Activated CD8-positive, alpha-beta memory T cell treated with anti-CD3 and anti-CD28 coated beads for 36 hours (primary cell): ENCODE data around the gene ZNF521. TPM values are rescaled to one million over a fixed set of nuclear protein-coding genes. Genes with fewer than 3 reads are reported as not detected.

Experiments used
- CTCF ChIA-PET: fragments of 350-600 bp; sonication (Branson Sonifier 250); formaldehyde crosslinking; loops from one replicate; lab custom pipeline; 2021; ENCODE audit warnings: antibody characterized with exemption; lab: Charles Lee
- POLR2A ChIA-PET: fragments of 350-600 bp; sonication (Branson Sonifier 250); formaldehyde crosslinking; loops from one replicate; lab custom pipeline; 2021; ENCODE audit warnings: antibody characterized with exemption; lab: Charles Lee
- total RNA-seq, 2 experiments: library from RNA; stranded (reverse); gene quantifications; one replicate each; pipeline ENCODE4 v1.2.3, GENCODE V29; 2021

The ZNF521 gene
- total RNA-seq, 2 experiments from 2014 or later: not detected

GRCh38 chr18:25186871-25187270 lies 165.1 kb downstream of the ZNF521 start:
- CTCF ChIA-PET: no interaction called here

GRCh38 chr18:25181993-25182392 lies 170.0 kb downstream of the ZNF521 start:
- ChIA-PET POLR2A (no interaction called here), CTCF (no interaction called here)

More at GRCh38 chr18:25186871-25187270, 165.1 kb downstream of the ZNF521 start:
- POLR2A ChIA-PET: no interaction called here

GRCh38 chr18:25181581-25181980 lies 170.4 kb downstream of the ZNF521 start:
- CTCF ChIA-PET: no interaction called here
- POLR2A ChIA-PET: no interaction called here

- POLR2A ChIA-PET: no interaction called here
- CTCF ChIA-PET: no interaction called here
These were observed 170.9 kb downstream of the ZNF521 start for GRCh38 chr18:25180973-25181548.

GRCh38 chr18:25177631-25178030 lies 174.3 kb downstream of the ZNF521 start:
- POLR2A ChIA-PET: no interaction called here
- CTCF ChIA-PET: no interaction called here

GRCh38 chr18:25176518-25177042 lies 175.4 kb downstream of the ZNF521 start:
- CTCF ChIA-PET: no interaction called here
- POLR2A ChIA-PET: no interaction called here

GRCh38 chr18:25175558-25176517 lies 176.1 kb downstream of the ZNF521 start:
- ChIA-PET POLR2A (no interaction called here), CTCF (no interaction called here)

- CTCF ChIA-PET: no interaction called here
- POLR2A ChIA-PET: no interaction called here
These were observed 177.6 kb downstream of the ZNF521 start for GRCh38 chr18:25174324-25174723.

GRCh38 chr18:25171334-25171733 lies 180.6 kb downstream of the ZNF521 start:
- ChIA-PET CTCF (no interaction called here), POLR2A (no interaction called here)

GRCh38 chr18:25170402-25170801 lies 181.6 kb downstream of the ZNF521 start:
- CTCF ChIA-PET: no interaction called here
- POLR2A ChIA-PET: no interaction called here

GRCh38 chr18:25169701-25170100 lies 182.3 kb downstream of the ZNF521 start:
- CTCF ChIA-PET: no interaction called here
- POLR2A ChIA-PET: no interaction called here

GRCh38 chr18:25167612-25168410 lies 184.2 kb downstream of the ZNF521 start:
- ChIA-PET POLR2A (no interaction called here), CTCF (no interaction called here)

- ChIA-PET POLR2A (no interaction called here), CTCF (no interaction called here)
These were observed 185.9 kb downstream of the ZNF521 start for GRCh38 chr18:25166113-25166512.

- ChIA-PET POLR2A (no interaction called here), CTCF (no interaction called here)
These were observed 186.8 kb downstream of the ZNF521 start for GRCh38 chr18:25164848-25165811.

GRCh38 chr18:25164211-25164847 lies 187.6 kb downstream of the ZNF521 start:
- ChIA-PET CTCF (no interaction called here), POLR2A (no interaction called here)

GRCh38 chr18:25153426-25153825 lies 198.5 kb downstream of the ZNF521 start:
- ChIA-PET CTCF (no interaction called here), POLR2A (no interaction called here)

- ChIA-PET CTCF (no interaction called here), POLR2A (no interaction called here)
These were observed 204.0 kb downstream of the ZNF521 start for GRCh38 chr18:25147877-25148488.

GRCh38 chr18:25146512-25146910 lies 205.5 kb downstream of the ZNF521 start:
- ChIA-PET CTCF (no interaction called here), POLR2A (no interaction called here)
